Activated T-cell treated with anti-CD3 and anti-CD28 coated beads for 4 hours (primary cell): ENCODE results near the gene LRBA.
"Not testable (repeated sequence)": the region's sequence is repeated elsewhere in the genome, so short reads cannot be mapped to it uniquely, and the experiment has no call there.

Source experiments
- DNase-seq: peaks from one replicate; pipeline ENCODE4 v3.0.0-alpha.2; 2020

The LRBA gene

GRCh38 chr4:150974252-150974640, 40.8 kb downstream of the LRBA start:
- DNase-seq: no peak

- no peak for DNase-seq
Measured at GRCh38 chr4:150973626-150974251, 41.3 kb downstream of the LRBA start.

- no peak for DNase-seq
Measured at GRCh38 chr4:150972592-150972991, 42.5 kb downstream of the LRBA start.

GRCh38 chr4:150971901-150972300, 43.2 kb downstream of the LRBA start:
- no peak for DNase-seq

GRCh38 chr4:150970685-150971151, 44.4 kb downstream of the LRBA start:
- no peak for DNase-seq

GRCh38 chr4:150964754-150965153, 50.3 kb downstream of the LRBA start:
- no peak for DNase-seq

- DNase-seq: not testable (repeated sequence)
Measured at GRCh38 chr4:150963602-150964345, 51.3 kb downstream of the LRBA start.

- no peak for DNase-seq
Measured at GRCh38 chr4:150962245-150962644, 52.8 kb downstream of the LRBA start.

GRCh38 chr4:150961566-150961965, 53.5 kb downstream of the LRBA start:
- no peak for DNase-seq

GRCh38 chr4:150960818-150961217, 54.3 kb downstream of the LRBA start:
- peak; percentile 24 for DNase-seq

GRCh38 chr4:150960079-150960478, 55.0 kb downstream of the LRBA start:
- DNase-seq: no peak

- DNase-seq: not testable (repeated sequence)
Measured at GRCh38 chr4:150957981-150958380, 57.1 kb downstream of the LRBA start.

- DNase-seq: not testable (repeated sequence)
Measured at GRCh38 chr4:150957095-150957494, 58.0 kb downstream of the LRBA start.

- DNase-seq: not testable (repeated sequence)
Measured at GRCh38 chr4:150953916-150954315, 61.2 kb downstream of the LRBA start.

- DNase-seq: no peak
Measured at GRCh38 chr4:150952167-150952845, 62.8 kb downstream of the LRBA start.

GRCh38 chr4:150950657-150951288, 64.3 kb downstream of the LRBA start:
- DNase-seq: no peak

GRCh38 chr4:150949943-150950342, 65.1 kb downstream of the LRBA start:
- DNase-seq: no peak

- no peak for DNase-seq
Measured at GRCh38 chr4:150949342-150949741, 65.7 kb downstream of the LRBA start.

- DNase-seq: no peak
Measured at GRCh38 chr4:150948710-150949109, 66.4 kb downstream of the LRBA start.

GRCh38 chr4:150948074-150948473, 67.0 kb downstream of the LRBA start:
- DNase-seq: no peak

GRCh38 chr4:150944660-150945059, 70.4 kb downstream of the LRBA start:
- DNase-seq: no peak

- DNase-seq: no peak
Measured at GRCh38 chr4:150943818-150944217, 71.3 kb downstream of the LRBA start.

GRCh38 chr4:150943126-150943525, 72.0 kb downstream of the LRBA start:
- no peak for DNase-seq
